Vagina (tissue), 2 donors: ENCODE data around the gene IQCM. TPM values are rescaled to one million over a fixed set of nuclear protein-coding genes. Genes with fewer than 3 reads are reported as not detected.

Experiments used
- DNase-seq, 2 donors: peaks; one replicate each; pipeline ENCODE4 v3.0.0-alpha.2; 2017; ENCODE audit errors: extremely low spot score in 2 of 2
- H3K27ac ChIP-seq: fragments of 200-600 bp; sonication (generic); one replicate; pipeline ENCODE4 v1.5.1; 2019
- H3K27me3 ChIP-seq: fragments of 200-600 bp; sonication (generic); one replicate; pipeline ENCODE4 v1.5.1; 2019
- H3K36me3 ChIP-seq, 2 donors: fragments of 200-600 bp; sonication (generic); one replicate each; pipeline ENCODE4 v1.5.1; 2017 to 2019
- H3K4me1 ChIP-seq: fragments of 200-600 bp; sonication (generic); one replicate; pipeline ENCODE4 v1.5.1; 2019
- H3K4me3 ChIP-seq, 2 donors: fragments of 200-600 bp; sonication (generic); 1 replicate in 1 of 2; 2 replicates in 1 of 2; pipeline ENCODE4 v1.5.1; 2016 to 2019
- H3K9me3 ChIP-seq: fragments of 200-600 bp; sonication (generic); one replicate; pipeline ENCODE4 v1.5.1; 2019
- CTCF ChIP-seq, 3 experiments: fragments of 450-650 bp in 2 of 3; fragments of 200-600 bp in 1 of 3; sonication (generic) in 1 of 3; IDR thresholded peaks; one replicate each; pipeline ENCODE4 v1.5.1; 2017 to 2019; ENCODE audit warnings: antibody characterized with exemption in 3 of 3, mild to moderate bottlenecking in 2 of 3, moderate library complexity in 2 of 3
- POLR2A ChIP-seq, 2 donors: fragments of 450-650 bp; IDR thresholded peaks; one replicate each; pipeline ENCODE4 v1.6.1; 2017; ENCODE audit warnings: antibody characterized with exemption in 2 of 2, mild to moderate bottlenecking in 2 of 2, moderate library complexity in 2 of 2
- POLR2AphosphoS5 ChIP-seq, 2 donors: sonication (generic); formaldehyde crosslinking; IDR thresholded peaks; one replicate each; pipeline ENCODE4 v1.9.0; 2017; ENCODE audit warnings: antibody characterized with exemption in 2 of 2, mild to moderate bottlenecking in 2 of 2, low read depth in 1 of 2; ENCODE audit not compliant: insufficient read depth in 1 of 2
- intact Hi-C: fragments of 100-400 bp; cut with DNase I; formaldehyde crosslinking; loops from one replicate; pipeline ENCODE4 v1.15.1; 2023
- total RNA-seq: library from RNA; depleted of rRNA; stranded (reverse); fragments of >200 nt; gene quantifications from one replicate; pipeline ENCODE4 v1.2.3, GENCODE V29; 2016

The IQCM gene
- total RNA-seq, 1 donor from 2014 or later, result not detected

DNA sequence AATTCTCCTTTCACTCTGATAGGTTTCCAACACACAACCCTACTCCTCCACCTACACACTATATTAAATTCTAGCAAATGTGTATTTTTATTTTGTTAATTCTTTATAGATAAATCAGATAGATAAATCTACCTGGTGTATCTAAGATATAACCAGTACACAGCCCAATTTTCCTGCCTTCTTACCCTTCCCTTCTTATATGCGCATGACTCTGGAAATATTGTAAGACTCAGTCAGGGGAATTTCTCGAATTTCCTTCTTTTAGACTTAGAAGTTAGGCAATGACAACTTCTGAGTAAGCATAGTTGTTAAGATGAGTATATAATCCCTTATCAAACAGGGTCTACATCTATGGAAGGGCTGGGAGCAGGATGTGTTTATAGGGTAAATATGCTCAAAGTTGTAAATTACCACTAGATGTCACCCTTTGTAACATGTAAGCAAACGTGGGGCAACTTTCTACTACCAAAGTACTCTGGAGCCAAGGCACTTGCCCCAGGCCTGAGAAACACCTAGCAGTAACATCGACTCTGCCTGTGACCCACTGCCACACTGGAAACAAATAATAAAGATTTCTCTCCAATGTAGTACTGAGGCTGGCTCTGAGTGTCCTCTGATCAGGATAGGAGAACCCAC is 444.7 kb downstream of the IQCM start:
- no peak overlapping the region for H3K4me3 ChIP-seq
- DNase-seq, result no peak
- no peaks in the 10 kb centered on the region for H3K27me3 ChIP-seq
- no peak for TF ChIP-seq CTCF (IDR thresholded peaks at IDR 0.05)
- TF ChIP-seq POLR2AphosphoS5 (IDR thresholded peaks at IDR 0.05; ENCODE audit: insufficient read depth in 1 of 2, low read depth in 1 of 2), result no peak
- TF ChIP-seq POLR2A (IDR thresholded peaks at IDR 0.05), result no peak
- no peaks in the 10 kb centered on the region for H3K4me1 ChIP-seq
- intact Hi-C loops, result no loop called here
- H3K27ac ChIP-seq, result no peak overlapping the region
- H3K36me3 ChIP-seq, result no peaks in the 10 kb centered on the region
- H3K9me3 ChIP-seq, result no peaks in the 10 kb centered on the region

DNA sequence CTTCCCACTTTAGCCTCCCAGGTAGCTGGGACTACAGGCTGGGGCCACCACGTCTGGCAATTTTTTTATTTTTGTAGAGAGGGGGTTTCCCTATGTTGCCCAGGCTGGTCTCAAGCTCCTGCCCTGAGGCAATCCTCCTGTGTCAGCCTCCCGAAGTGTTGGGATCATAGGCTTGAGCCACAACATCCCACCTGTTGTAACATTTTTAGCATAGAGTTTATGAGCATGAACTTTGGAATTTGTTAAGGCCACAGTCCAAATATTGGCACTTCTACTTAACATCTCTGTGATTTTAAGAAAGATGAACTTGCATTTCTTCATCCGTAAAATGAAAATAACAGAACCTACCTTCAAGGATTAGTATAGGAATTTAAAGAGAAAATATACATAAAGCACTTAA is 445.6 kb downstream of the IQCM start:
- Histone ChIP-seq H3K27ac (no peak overlapping the region), H3K4me3 (no peak overlapping the region), H3K36me3 (no peaks in the 10 kb centered on the region), H3K9me3 (no peaks in the 10 kb centered on the region), H3K4me1 (no peaks in the 10 kb centered on the region), H3K27me3 (no peaks in the 10 kb centered on the region)
- intact Hi-C loops, result no loop called here
- TF ChIP-seq POLR2AphosphoS5 (IDR thresholded peaks at IDR 0.05; ENCODE audit: insufficient read depth in 1 of 2, low read depth in 1 of 2), result no peak
- TF ChIP-seq CTCF (IDR thresholded peaks at IDR 0.05), result no peak
- TF ChIP-seq POLR2A (IDR thresholded peaks at IDR 0.05), result no peak
- DNase-seq, result no peak

DNA sequence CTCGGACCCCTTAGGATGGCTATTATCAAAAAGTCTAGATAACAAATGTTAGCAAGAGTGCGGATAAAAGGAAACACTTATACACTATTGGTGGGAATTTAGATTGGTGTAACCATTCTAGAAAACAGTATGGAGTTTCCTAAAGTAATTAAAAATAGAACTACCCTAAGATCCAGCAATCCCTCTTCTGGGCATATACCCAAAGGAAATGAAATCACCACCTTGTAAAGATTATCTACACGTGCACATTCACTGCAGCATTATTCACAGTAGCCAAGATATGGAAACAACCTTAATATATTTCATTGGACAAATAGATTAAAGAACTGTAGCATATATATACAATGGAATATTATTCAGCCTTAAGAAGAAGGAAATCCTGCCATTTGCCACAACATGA is 462.4 kb downstream of the IQCM start:
- no peaks in the 10 kb centered on the region for H3K9me3 ChIP-seq
- no peaks in the 10 kb centered on the region for H3K36me3 ChIP-seq
- H3K4me1 ChIP-seq, result no peaks in the 10 kb centered on the region
- no peak for TF ChIP-seq POLR2A (IDR thresholded peaks at IDR 0.05)
- no peak for TF ChIP-seq CTCF (IDR thresholded peaks at IDR 0.05)
- no peak for TF ChIP-seq POLR2AphosphoS5 (IDR thresholded peaks at IDR 0.05; ENCODE audit: insufficient read depth in 1 of 2, low read depth in 1 of 2)
- H3K27me3 ChIP-seq, result no peaks in the 10 kb centered on the region
- intact Hi-C loops, result no loop called here
- H3K4me3 ChIP-seq, result no peak overlapping the region
- no peak overlapping the region for H3K27ac ChIP-seq
- no peak for DNase-seq

DNA sequence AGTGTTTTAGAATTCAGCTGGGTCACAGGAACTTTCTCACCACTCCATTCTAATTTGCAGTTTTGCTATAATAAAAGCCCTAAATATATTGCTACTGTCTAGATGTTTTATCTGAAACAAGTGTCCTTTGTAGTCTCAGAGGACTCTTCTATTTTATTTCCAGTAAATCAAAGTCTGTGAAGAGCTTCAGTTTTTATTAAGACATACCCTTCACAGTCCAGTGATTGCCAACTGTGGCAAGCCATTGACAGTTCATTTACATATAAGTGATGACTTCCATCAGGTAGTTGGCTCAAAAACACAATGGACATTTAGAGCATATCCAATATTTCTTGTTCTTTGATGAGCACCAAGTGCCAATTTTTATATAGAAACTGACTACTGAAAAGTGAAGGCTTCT is 466.1 kb downstream of the IQCM start:
- intact Hi-C loops, result no loop called here
- H3K4me1 ChIP-seq, result no peaks in the 10 kb centered on the region
- no peak for DNase-seq
- no peaks in the 10 kb centered on the region for H3K9me3 ChIP-seq
- no peaks in the 10 kb centered on the region for H3K36me3 ChIP-seq
- no peak for TF ChIP-seq POLR2A (IDR thresholded peaks at IDR 0.05)
- no peak for TF ChIP-seq POLR2AphosphoS5 (IDR thresholded peaks at IDR 0.05; ENCODE audit: insufficient read depth in 1 of 2, low read depth in 1 of 2)
- TF ChIP-seq CTCF (IDR thresholded peaks at IDR 0.05), result no peak
- no peak overlapping the region for H3K27ac ChIP-seq
- no peaks in the 10 kb centered on the region for H3K27me3 ChIP-seq
- no peak overlapping the region for H3K4me3 ChIP-seq

GRCh38 chr4:149347139-149347538 is 468.5 kb downstream of the IQCM start:
- TF ChIP-seq CTCF (IDR thresholded peaks at IDR 0.05) (no peak), POLR2A (IDR thresholded peaks at IDR 0.05) (no peak), POLR2AphosphoS5 (IDR thresholded peaks at IDR 0.05; ENCODE audit: insufficient read depth in 1 of 2, low read depth in 1 of 2) (no peak)
- intact Hi-C loops, result no loop called here
- Histone ChIP-seq H3K27ac (no peak overlapping the region), H3K4me1 (no peaks in the 10 kb centered on the region), H3K9me3 (no peaks in the 10 kb centered on the region), H3K36me3 (no peaks in the 10 kb centered on the region), H3K27me3 (no peaks in the 10 kb centered on the region), H3K4me3 (no peak overlapping the region)
- no peak for DNase-seq
